Gastrocnemius medialis (tissue), 4 donors: ENCODE measurements around the gene PLA2G2D. TPM values are rescaled to one million over a fixed set of nuclear protein-coding genes. Genes with fewer than 3 reads are reported as not detected.

ENCODE experiments used
- ATAC-seq, 2 donors: fragments of 150-250 bp; one replicate each; pipeline ENCODE4 v1.9.1; 2016
- DNase-seq, 2 donors: peaks; one replicate each; pipeline ENCODE4 v3.0.0-alpha.2; 2019
- H3K27ac ChIP-seq, 4 donors: fragments of 200-600 bp; sonication (generic); 1 replicate in 1 of 4; 2 replicates in 3 of 4; pipeline ENCODE4 v1.5.1; 2016 to 2018; ENCODE audit warnings: mild to moderate bottlenecking in 2 of 4, moderate library complexity in 1 of 4
- H3K27me3 ChIP-seq, 3 donors: fragments of 200-600 bp; sonication (generic) in 2 of 3; 1 replicate in 1 of 3; 2 replicates in 2 of 3; pipeline versions ENCODE4 v1.5.1 to v1.6.0; 2016 to 2019; ENCODE audit warnings: mild to moderate bottlenecking in 1 of 3, moderate library complexity in 1 of 3
- H3K36me3 ChIP-seq, 2 donors: fragments of 200-600 bp; sonication (generic) in 1 of 2; one replicate each; pipeline ENCODE4 v1.5.1; 2017 to 2018
- H3K4me1 ChIP-seq, 2 donors: fragments of 200-600 bp; sonication (generic) in 1 of 2; one replicate each; pipeline ENCODE4 v1.5.1; 2016 to 2017; ENCODE audit warnings: mild to moderate bottlenecking in 2 of 2
- H3K4me3 ChIP-seq, 4 donors: fragments of 200-600 bp; sonication (generic) in 3 of 4; 1 replicate in 1 of 4; 2 replicates in 3 of 4; pipeline ENCODE4 v1.5.1; 2016 to 2019; ENCODE audit warnings: mild to moderate bottlenecking in 2 of 4
- H3K9me3 ChIP-seq, 3 donors: fragments of 200-600 bp; sonication (generic) in 2 of 3; 1 replicate in 1 of 3; 2 replicates in 2 of 3; pipeline ENCODE4 v1.5.1; 2016 to 2019
- CTCF ChIP-seq, 5 experiments: fragments of 450-650 bp in 3 of 5; fragments of 200-600 bp in 2 of 5; sonication (generic) in 2 of 5; IDR thresholded peaks in 4 of 5; conservative IDR thresholded peaks in 1 of 5; 1 replicate in 4 of 5; 2 replicates in 1 of 5; pipeline ENCODE4 v1.5.1; 2016 to 2019; ENCODE audit warnings: antibody characterized with exemption in 5 of 5, mild to moderate bottlenecking in 3 of 5, moderate library complexity in 3 of 5
- POLR2A ChIP-seq, 2 donors: fragments of 450-650 bp; IDR thresholded peaks; one replicate each; pipeline ENCODE4 v1.6.1; 2017; ENCODE audit warnings: antibody characterized with exemption in 2 of 2, mild to moderate bottlenecking in 2 of 2, moderate library complexity in 2 of 2
- in situ Hi-C, 4 donors: fragments of 200-750 bp; cut with MboI; loops; one replicate each; pipeline versions ENCODE4 v1.15.0 to v1.8.0; 2017; ENCODE audit warnings: low sequenced_read_pairs in 4 of 4
- intact Hi-C: fragments of 100-400 bp; cut with DNase I; formaldehyde crosslinking; loops from one replicate; pipeline ENCODE4 v1.15.1; 2023; ENCODE audit warnings: low total_unique reads
- total RNA-seq, 4 donors: library from RNA; depleted of rRNA; stranded (reverse); fragments of >200 nt; gene quantifications; one replicate each; pipeline versions ENCODE4 v1.1.0 to v1.2.3, GENCODE V29; 2016

The PLA2G2D gene
- total RNA-seq, 4 donors from 2014 or later = not detected

- H3K27ac ChIP-seq = no peak overlapping the region
- intact Hi-C loops = no loop called here
- no peaks in the 10 kb centered on the region for H3K27me3 ChIP-seq
- in situ Hi-C loops = loop anchor here in 2 of 4 donors (10.0 kb wide), 1 partner anchor 236 kb away; no protein-coding TSS in a partner anchor
- ATAC-seq (no peak), DNase-seq (no peak)
- H3K4me1 ChIP-seq = peaks cover 3 to 4% of the 10 kb centered on the region in 2 donors
- no peak overlapping the region for H3K4me3 ChIP-seq
- H3K9me3 ChIP-seq = no peaks in the 10 kb centered on the region
- H3K36me3 ChIP-seq = no peaks in the 10 kb centered on the region
- TF ChIP-seq CTCF (IDR thresholded peaks at IDR 0.05 in 4 of 5, conservative IDR thresholded peaks at IDR 0.05 in 1 of 5) = no peak
- TF ChIP-seq POLR2A (IDR thresholded peaks at IDR 0.05) = no peak
These were observed 31.6 kb upstream of the PLA2G2D start for GRCh38 chr1:20150969-20151368.

GRCh38 chr1:20150326-20150705, 31.0 kb upstream of the PLA2G2D start:
- in situ Hi-C loops = loop anchor here in 2 of 4 donors (10.0 kb wide), 1 partner anchor 236 kb away; no protein-coding TSS in a partner anchor
- TF ChIP-seq POLR2A (IDR thresholded peaks at IDR 0.05) = no peak
- TF ChIP-seq CTCF (IDR thresholded peaks at IDR 0.05 in 4 of 5, conservative IDR thresholded peaks at IDR 0.05 in 1 of 5) = no peak
- intact Hi-C loops = no loop called here
- DNase-seq (no peak), ATAC-seq (no peak)
- Histone ChIP-seq H3K4me1 (peaks cover 3 to 4% of the 10 kb centered on the region in 2 donors), H3K4me3 (no peak overlapping the region), H3K36me3 (no peaks in the 10 kb centered on the region), H3K9me3 (no peaks in the 10 kb centered on the region), H3K27ac (no peak overlapping the region), H3K27me3 (no peaks in the 10 kb centered on the region)

- Histone ChIP-seq H3K4me3 (no peak overlapping the region), H3K36me3 (no peaks in the 10 kb centered on the region), H3K4me1 (peaks cover 2 to 4% of the 10 kb centered on the region in 2 donors), H3K27me3 (no peaks in the 10 kb centered on the region), H3K9me3 (no peaks in the 10 kb centered on the region), H3K27ac (no peak overlapping the region)
- DNase-seq (no peak), ATAC-seq (no peak)
- intact Hi-C loops = no loop called here
- in situ Hi-C loops = loop anchor here in 3 of 4 donors (5.0 to 10.0 kb wide), 2 partner anchors 232 to 235 kb away; no protein-coding TSS in a partner anchor
- no peak for TF ChIP-seq POLR2A (IDR thresholded peaks at IDR 0.05)
- no peak for TF ChIP-seq CTCF (IDR thresholded peaks at IDR 0.05 in 4 of 5, conservative IDR thresholded peaks at IDR 0.05 in 1 of 5)
These were observed 30.4 kb upstream of the PLA2G2D start for GRCh38 chr1:20149601-20150325.

GRCh38 chr1:20148571-20149500, 29.5 kb upstream of the PLA2G2D start:
- ATAC-seq = no peak
- peaks cover 0 to 4% of the 10 kb centered on the region in 2 donors for H3K4me1 ChIP-seq
- TF ChIP-seq CTCF (IDR thresholded peaks at IDR 0.05 in 4 of 5, conservative IDR thresholded peaks at IDR 0.05 in 1 of 5) (no peak), POLR2A (IDR thresholded peaks at IDR 0.05) (no peak)
- no peak overlapping the region for H3K27ac ChIP-seq
- no peak for DNase-seq
- no peaks in the 10 kb centered on the region for H3K36me3 ChIP-seq
- in situ Hi-C loops (loop anchor here in 1 of 4 donors (5.0 kb wide), 1 partner anchor 232 kb away; no protein-coding TSS in a partner anchor), intact Hi-C loops (no loop called here)
- H3K27me3 ChIP-seq = no peaks in the 10 kb centered on the region
- H3K4me3 ChIP-seq = no peak overlapping the region
- no peaks in the 10 kb centered on the region for H3K9me3 ChIP-seq
